GM19240 (cell line): ENCODE results near the gene TNFSF13.
"Not testable (repeated sequence)": the region's sequence is repeated elsewhere in the genome, so short reads cannot be mapped to it uniquely, and the experiment has no call there.

Experiments
- DNase-seq: peaks from one replicate; pipeline ENCODE4 v3.0.0; 2011; ENCODE audit warnings: low spot score; ENCODE audit not compliant: insufficient read length

TNFSF13 gene

GRCh38 chr17:7589891-7590691, 31.5 kb downstream of the TNFSF13 start, which contains the start of gene SOX15:
Gene SOX15, minus strand, starts transcription at chr17:7590094. Its CDS starts 418 bp downstream, at chr17:7589676.
- DNase-seq: no peak

- DNase-seq: no peak
These were observed 32.2 kb downstream of the TNFSF13 start for GRCh38 chr17:7590743-7591142.

- no peak for DNase-seq
These were observed 33.0 kb downstream of the TNFSF13 start for GRCh38 chr17:7591596-7591995.

GRCh38 chr17:7592422-7593021, 34.0 kb downstream of the TNFSF13 start:
- DNase-seq: no peak

- DNase-seq: no peak
These were observed 34.7 kb downstream of the TNFSF13 start for GRCh38 chr17:7593296-7593695.

GRCh38 chr17:7597561-7597960, 39.0 kb downstream of the TNFSF13 start:
- not testable (repeated sequence) for DNase-seq

GRCh38 chr17:7606280-7606679, 47.7 kb downstream of the TNFSF13 start:
- no peak for DNase-seq

- DNase-seq: no peak
These were observed 52.1 kb downstream of the TNFSF13 start for GRCh38 chr17:7610641-7611040.
